Testis (tissue), 2 donors: ENCODE data around the gene MAPK6.

Experiments
- CTCF ChIP-seq, 3 experiments: fragments of 450-650 bp in 2 of 3; fragments of 200-600 bp in 1 of 3; sonication (generic) in 1 of 3; IDR thresholded peaks; one replicate each; pipeline ENCODE4 v1.5.1; 2016 to 2019; ENCODE audit warnings: antibody characterized with exemption in 3 of 3, mild to moderate bottlenecking in 2 of 3, moderate library complexity in 1 of 3
- POLR2A ChIP-seq: fragments of 450-650 bp; IDR thresholded peaks from one replicate; pipeline ENCODE4 v1.6.1; 2017; ENCODE audit warnings: antibody characterized with exemption, mild to moderate bottlenecking, moderate library complexity

GRCh38 chr15:52003710-52004109 lies 15.3 kb upstream of the MAPK6 start:
- TF ChIP-seq CTCF (IDR thresholded peaks at IDR 0.05) (no peak), POLR2A (no peak)
